Activated CD4-positive, alpha-beta T cell treated with anti-CD3 and anti-CD28 coated beads for 48 hours (primary cell): ENCODE results near the gene TET2.

Source experiments
- DNase-seq: peaks from one replicate; pipeline ENCODE4 v3.0.0-alpha.2; 2020

The TET2 gene

DNA sequence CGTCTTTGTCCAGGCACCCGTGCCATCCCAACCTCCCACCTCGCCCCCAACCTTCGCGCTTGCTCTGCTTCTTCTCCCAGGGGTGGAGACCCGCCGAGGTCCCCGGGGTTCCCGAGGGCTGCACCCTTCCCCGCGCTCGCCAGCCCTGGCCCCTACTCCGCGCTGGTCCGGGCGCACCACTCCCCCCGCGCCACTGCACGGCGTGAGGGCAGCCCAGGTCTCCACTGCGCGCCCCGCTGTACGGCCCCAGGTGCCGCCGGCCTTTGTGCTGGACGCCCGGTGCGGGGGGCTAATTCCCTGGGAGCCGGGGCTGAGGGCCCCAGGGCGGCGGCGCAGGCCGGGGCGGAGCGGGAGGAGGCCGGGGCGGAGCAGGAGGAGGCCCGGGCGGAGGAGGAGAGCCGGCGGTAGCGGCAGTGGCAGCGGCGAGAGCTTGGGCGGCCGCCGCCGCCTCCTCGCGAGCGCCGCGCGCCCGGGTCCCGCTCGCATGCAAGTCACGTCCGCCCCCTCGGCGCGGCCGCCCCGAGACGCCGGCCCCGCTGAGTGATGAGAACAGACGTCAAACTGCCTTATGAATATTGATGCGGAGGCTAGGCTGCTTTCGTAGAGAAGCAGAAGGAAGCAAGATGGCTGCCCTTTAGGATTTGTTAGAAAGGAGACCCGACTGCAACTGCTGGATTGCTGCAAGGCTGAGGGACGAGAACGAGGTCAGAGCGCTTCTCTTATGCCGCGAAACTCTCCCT is at the start of gene TET2:
TET2 (plus strand) TSS at position 601 of the 740 bp plus-strand sequence. CDS start 87,067 bp downstream, outside the sequence.
- peak; percentile 86 for DNase-seq

GRCh38 chr4:105102016-105102415 is 44.7 kb upstream of the TET2 start:
- no peak for DNase-seq

DNA sequence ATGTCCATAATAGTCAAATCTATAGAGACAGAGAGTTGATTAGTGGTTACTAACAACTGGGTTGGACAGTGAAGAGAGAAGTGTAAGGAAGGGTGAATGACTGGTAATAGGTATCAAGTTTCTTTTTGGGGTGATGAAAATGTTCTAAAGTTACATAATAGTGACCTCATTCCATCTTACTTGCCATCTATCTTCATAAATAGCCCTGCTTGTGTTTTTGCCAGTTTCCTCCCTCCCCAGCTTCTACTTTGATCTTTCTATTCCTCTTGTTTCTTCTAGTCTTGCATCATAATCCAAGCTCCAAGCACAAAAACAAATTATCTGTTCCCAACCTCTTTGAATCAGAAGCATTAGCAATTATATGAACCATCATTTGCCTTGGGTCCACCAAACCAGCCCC is 40.2 kb upstream of the TET2 start:
- DNase-seq: no peak

- no peak for DNase-seq
These were observed 39.4 kb upstream of the TET2 start for GRCh38 chr4:105107095-105107856.

- no peak for DNase-seq
These were observed 37.7 kb upstream of the TET2 start for GRCh38 chr4:105108971-105109370.

GRCh38 chr4:105112274-105112673 is 34.4 kb upstream of the TET2 start:
- DNase-seq: no peak

- DNase-seq: no peak
These were observed 32.9 kb upstream of the TET2 start for GRCh38 chr4:105113800-105114199.

GRCh38 chr4:105116616-105117319 is 29.9 kb upstream of the TET2 start:
- DNase-seq: no peak

DNA sequence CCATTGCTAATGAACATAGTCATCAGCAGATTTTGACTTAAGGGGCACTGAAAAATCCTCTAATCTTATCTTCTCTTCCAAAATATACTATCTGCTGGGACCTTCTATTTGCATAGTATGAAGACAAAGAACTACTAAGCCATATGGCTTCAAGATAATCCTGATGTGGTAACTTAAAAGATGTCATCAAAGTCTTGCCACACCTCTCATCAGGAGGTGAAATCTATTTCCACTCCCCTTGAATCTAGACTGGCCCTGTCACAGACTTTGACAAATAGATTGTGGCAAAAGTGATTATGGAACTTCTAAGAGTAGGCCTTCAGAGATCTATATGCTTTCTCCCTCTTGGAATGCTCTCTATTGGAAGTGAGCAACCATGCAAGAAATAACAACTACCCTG is 27.3 kb upstream of the TET2 start:
- no peak for DNase-seq

- DNase-seq: no peak
These were observed 26.1 kb upstream of the TET2 start for GRCh38 chr4:105120626-105121025.

DNA sequence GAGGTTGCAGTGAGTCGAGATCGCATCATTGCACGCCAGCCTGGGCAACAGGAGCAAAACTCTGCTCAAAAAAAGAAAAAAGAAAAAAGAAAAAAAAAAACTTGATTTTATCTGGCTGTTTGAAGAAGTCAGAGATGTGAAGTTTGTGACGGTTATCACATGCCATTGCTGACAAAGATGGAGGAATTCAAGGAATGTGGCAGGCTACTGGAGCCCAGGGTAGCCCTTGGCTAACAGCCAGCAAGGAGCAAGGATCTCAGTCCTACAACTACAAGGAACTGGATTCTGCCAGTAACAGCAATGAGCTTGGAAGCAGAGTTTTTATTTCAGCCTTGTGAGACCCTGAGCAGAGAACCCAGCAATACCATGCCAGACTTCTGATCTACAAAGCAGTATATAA is 24.3 kb upstream of the TET2 start:
- no peak for DNase-seq

GRCh38 chr4:105126311-105127169 is 20.1 kb upstream of the TET2 start:
- DNase-seq: no peak

DNA sequence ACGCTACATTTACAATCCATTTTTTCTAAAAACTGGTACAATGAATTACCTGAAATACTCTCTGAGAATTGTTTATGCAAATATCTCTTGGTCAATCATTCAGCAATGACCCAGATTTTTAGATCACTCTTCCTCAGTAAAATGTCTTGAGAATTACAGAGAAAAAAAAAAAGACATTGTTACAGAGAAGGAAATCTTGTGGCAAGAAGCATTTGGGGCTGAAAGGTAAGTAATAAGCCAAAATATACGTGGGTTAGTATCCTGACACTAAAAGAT is 19.6 kb upstream of the TET2 start:
- DNase-seq: no peak

- DNase-seq: no peak
These were observed 18.5 kb upstream of the TET2 start for GRCh38 chr4:105128208-105128607.

GRCh38 chr4:105129286-105130040 is 17.2 kb upstream of the TET2 start:
- no peak for DNase-seq

DNA sequence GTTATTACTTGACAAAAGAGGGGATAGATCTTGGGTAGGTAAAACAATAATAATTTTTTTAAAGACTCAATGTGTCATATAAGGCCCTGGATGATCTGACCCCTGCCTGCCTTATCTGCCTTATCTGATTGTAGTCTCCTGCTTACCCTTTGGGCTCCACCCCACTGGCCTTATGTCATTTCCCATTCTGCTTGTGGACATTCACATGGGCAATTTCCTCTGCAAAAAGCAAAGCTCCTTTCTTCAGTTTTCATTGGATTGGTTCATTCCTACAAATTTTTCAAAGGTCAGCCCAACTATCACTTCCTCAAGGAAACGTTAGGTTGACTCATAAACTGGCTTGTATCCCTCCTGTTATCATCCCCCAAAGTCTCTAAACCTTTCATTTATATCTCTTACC is 15.7 kb upstream of the TET2 start:
- DNase-seq: no peak

DNA sequence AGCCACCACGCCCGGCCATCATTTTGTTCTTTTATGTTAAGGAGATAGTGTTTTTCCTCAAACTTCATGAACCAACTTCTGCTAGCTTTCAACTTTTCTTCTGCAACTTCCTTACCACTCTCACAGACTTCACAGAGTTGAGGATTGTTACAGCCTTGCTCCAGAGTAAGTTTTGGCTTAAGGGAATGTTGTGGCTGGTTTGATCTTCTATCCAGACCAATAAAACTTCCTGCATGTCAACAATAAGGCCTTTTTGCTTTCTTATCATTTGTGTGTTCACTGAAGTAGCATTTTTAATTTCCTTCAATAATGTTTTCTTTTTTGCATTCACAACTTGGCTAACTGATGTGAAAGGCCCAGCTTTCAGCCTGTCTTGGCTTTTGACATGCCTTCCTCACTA is 12.7 kb upstream of the TET2 start:
- no peak for DNase-seq

DNA sequence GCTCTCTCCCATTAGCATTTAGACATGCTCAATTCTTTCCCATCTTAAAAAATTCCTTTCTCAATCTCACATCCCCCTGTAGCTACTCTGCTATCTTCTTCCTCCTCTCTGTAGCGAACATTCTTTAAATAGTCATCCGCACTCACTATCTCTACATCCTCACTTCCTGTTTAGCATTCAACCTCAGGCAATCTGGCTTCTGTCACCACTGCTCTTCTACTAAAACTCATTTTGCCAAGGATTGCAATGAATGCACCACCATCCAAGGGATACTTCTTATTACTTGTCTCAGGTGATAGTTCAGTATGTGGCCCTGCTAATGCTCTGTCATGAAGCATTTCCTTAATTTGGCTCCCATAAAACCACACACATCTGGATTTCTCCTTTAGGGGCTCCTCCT is 10.9 kb upstream of the TET2 start:
- no peak for DNase-seq

DNA sequence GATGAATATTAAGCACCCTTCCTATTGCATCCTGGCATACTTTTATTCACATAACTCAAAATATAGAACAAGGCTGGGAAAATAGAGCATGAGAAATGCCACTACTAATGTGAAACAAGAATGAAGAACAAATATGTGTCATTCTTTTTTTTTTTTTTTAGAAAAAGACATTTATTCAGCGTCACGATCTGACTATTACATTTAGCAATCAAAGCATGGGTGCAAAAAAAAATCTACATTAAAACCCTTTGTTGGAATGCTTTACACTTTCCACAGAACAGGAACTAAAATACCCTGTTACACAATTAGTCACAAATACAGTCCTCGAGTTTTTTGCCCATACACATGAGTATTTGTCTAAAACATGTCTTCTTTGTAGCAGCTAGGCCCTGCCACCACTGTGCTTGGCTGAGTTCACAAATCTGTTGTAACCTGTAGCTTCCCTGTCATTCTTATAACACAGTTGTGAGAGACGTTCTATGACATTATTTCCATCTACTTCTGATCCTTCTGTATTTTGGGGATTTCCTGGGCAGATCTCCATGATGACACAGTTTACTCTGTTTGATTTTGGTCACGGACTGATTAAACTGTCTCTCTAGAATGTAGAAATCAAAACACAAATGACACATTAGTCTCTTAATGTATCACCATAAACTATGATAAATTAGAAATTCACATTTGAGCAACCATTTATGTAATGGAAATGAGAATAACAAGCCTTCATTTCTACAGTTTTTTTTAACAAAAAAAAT is 9.4 kb upstream of the TET2 start:
- no peak for DNase-seq

DNA sequence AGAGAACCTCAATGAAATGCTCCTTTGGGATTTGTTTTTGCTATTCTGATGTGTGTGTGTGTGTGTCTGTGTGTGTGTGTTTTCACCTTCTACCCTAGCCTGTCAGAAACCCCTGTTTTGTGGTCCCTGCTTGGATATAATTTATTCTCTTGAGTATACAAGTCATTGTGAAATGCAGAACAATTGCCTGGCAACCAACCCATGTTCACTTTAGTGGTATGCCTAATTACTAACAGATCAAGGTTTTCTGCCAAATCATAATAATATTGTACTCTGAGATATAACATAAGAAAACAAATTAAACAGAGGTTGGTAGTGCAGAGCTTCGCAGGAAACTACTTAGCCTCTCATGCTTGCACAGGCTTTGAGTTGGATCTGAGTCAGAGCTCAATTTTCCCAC is 7.0 kb upstream of the TET2 start:
- DNase-seq: no peak

DNA sequence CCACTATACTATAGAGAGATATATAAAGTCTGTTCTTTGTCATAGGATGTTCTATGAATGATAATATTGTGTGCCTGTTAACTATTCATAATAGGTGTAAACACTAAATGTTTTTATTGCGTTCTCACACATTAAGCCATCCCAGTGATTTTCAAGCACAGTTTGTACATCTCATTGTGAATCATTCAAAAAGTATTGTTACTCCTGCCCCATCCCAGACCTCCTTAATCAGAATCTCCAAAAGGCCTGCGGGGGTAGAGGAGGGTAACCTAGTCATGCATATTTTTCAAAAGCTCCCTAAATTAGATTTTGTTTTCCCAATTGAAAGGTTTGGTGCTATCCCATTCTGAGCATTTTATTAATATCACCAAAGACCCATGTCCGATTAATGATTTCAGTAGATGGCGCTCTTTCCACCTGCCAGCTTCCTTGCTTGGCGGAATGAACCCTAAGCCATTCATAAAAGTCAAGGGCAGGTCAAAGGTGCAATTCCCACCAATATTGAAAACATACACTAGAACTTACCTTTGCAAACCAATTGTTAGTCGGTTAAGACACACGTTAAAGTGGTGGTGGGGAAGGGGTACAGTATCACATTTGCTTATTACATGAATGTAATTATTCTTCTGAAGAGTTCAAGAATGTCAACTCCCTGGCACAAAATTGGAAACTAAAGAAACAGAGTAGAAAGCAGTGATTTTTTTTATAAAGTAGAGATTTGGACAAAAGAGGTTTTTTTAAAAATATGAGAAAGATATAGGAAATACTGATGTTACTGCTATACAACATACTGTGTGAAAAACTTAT is 5.8 kb upstream of the TET2 start:
- DNase-seq: peak; percentile 41
